ENCODE data around the gene SF3A1. TPM values are rescaled to one million over a fixed set of nuclear protein-coding genes. Genes with fewer than 3 reads are reported as not detected.

The SF3A1 gene
- total RNA-seq, 1 experiment from 2014 or later: 182 TPM

DNA sequence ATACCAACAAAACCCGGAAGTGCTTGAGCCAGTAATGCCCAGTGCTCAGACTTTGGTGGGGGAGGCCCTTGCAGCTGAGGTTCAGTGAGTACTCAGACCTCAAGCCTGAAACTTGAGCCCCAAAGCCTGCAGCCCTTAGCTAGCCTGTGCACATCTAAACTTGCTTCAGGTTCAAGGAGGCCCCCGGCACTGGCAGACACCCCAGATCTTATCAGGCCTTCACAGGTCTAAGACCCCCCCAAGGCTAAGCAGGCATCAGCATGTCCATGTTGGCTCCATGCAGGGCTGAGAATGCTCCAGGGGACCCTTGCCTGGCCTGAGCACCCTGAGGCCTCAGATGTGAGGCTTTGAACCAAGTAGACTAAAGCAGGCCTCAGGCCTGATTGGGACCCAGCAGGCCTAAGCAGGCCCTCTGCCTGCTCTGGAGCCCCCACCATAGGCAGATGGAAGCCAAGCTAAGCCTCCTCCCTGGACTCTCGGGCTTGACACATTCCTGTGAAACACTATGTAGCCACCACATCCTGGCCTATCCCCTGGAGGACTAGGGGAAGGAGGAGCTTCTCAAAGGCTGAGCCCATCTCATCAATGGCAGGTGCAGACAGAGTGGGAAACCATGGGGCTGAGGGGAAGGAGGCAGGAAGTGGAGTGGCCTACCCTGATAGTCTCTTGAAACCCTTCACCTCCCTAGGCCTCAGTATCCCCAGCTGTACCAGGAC lies 66.2 kb downstream of the SF3A1 start:
- CTCF ChIA-PET: interaction anchor here (1.4 to 4.4 kb wide), 5 partner anchors 8 to 183 kb away, joined by 3 to 106 read pairs (median 45); partner anchors contain the start of genes RNF215 and TBC1D10A
- H3K27me3 Mint-ChIP-seq (ENCODE audit: insufficient read depth, unreplicated experiment): no peaks in the 10 kb centered on the region
- Histone ChIP-seq H3K4me3 (ENCODE audit: low read depth, low read length) (no peak overlapping the region), H3K9me3 (no peaks in the 10 kb centered on the region), H3K4me1 (peaks cover 4% of the 10 kb centered on the region), H3K27me3 (replicated peaks; ENCODE audit: control insufficient read depth, insufficient read depth, low read length) (no peaks in the 10 kb centered on the region), H3K36me3 (ENCODE audit: control insufficient read depth, insufficient read depth, low read length) (no peaks in the 10 kb centered on the region)
- POLR2A ChIA-PET: interaction anchor here (1.4 kb wide), 1 partner anchor 36 kb away, joined by 10 read pairs; the partner anchor contains the start of gene TBC1D10A
- H3K36me3 Mint-ChIP-seq (ENCODE audit: insufficient read depth, unreplicated experiment): peaks cover 8% of the 10 kb centered on the region
- BruUV-seq (replicated peaks): no TSS peak
- intact Hi-C loops (cut with micrococcal nuclease; ENCODE audit: unreplicated experiment): no loop called here
- TF ChIP-seq, protein P1, sequence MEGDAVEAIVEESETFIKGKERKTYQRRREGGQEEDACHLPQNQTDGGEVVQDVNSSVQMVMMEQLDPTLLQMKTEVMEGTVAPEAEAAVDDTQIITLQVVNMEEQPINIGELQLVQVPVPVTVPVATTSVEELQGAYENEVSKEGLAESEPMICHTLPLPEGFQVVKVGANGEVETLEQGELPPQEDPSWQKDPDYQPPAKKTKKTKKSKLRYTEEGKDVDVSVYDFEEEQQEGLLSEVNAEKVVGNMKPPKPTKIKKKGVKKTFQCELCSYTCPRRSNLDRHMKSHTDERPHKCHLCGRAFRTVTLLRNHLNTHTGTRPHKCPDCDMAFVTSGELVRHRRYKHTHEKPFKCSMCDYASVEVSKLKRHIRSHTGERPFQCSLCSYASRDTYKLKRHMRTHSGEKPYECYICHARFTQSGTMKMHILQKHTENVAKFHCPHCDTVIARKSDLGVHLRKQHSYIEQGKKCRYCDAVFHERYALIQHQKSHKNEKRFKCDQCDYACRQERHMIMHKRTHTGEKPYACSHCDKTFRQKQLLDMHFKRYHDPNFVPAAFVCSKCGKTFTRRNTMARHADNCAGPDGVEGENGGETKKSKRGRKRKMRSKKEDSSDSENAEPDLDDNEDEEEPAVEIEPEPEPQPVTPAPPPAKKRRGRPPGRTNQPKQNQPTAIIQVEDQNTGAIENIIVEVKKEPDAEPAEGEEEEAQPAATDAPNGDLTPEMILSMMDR (IDR thresholded peaks at IDR 0.05; ENCODE audit: insufficient read depth in 1 of 2, low read depth in 1 of 2, low read length in 1 of 2, severe bottlenecking in 1 of 2, unreplicated experiment in 1 of 2): no peak
- peaks cover 5% of the 10 kb centered on the region for H3K4me1 Mint-ChIP-seq (ENCODE audit: low read depth, unreplicated experiment)
- H3K9me3 Mint-ChIP-seq (ENCODE audit: unreplicated experiment): no peaks in the 10 kb centered on the region
- peak overlapping the region; percentile 81 for H3K4me3 Mint-ChIP-seq (ENCODE audit: unreplicated experiment)
- no peak for DNase-seq
- no peak overlapping the region for H3K27ac Mint-ChIP-seq (ENCODE audit: unreplicated experiment)

DNA sequence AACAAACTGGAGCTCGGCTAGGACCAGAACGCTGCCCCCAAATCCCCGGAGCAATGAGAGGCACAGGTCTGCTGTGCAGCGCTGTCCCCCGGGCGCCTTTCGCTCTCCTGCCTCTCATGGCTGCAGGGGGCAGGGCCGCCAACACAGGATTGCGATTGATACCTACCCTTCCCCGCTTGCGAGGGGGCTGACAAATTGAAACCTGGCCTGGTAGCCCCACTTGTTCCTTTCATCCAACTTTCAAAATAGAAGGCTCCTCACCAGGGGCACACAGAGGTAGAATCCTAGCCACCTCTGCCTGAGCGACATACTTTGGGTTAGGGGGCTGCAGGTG lies 66.7 kb downstream of the SF3A1 start:
- Mint-ChIP-seq H3K36me3 (ENCODE audit: insufficient read depth, unreplicated experiment) (peaks cover 8% of the 10 kb centered on the region), H3K9me3 (ENCODE audit: unreplicated experiment) (no peaks in the 10 kb centered on the region), H3K4me3 (ENCODE audit: unreplicated experiment) (peak overlapping the region; percentile 81), H3K27ac (ENCODE audit: unreplicated experiment) (no peak overlapping the region), H3K27me3 (ENCODE audit: insufficient read depth, unreplicated experiment) (no peaks in the 10 kb centered on the region), H3K4me1 (ENCODE audit: low read depth, unreplicated experiment) (peaks cover 7% of the 10 kb centered on the region)
- POLR2A ChIA-PET: interaction anchor here (1.4 kb wide), 1 partner anchor 37 kb away, joined by 10 read pairs; the partner anchor contains the start of gene TBC1D10A
- Histone ChIP-seq H3K27me3 (replicated peaks; ENCODE audit: control insufficient read depth, insufficient read depth, low read length) (no peaks in the 10 kb centered on the region), H3K36me3 (ENCODE audit: control insufficient read depth, insufficient read depth, low read length) (no peaks in the 10 kb centered on the region), H3K9me3 (no peaks in the 10 kb centered on the region), H3K4me1 (peaks cover 4% of the 10 kb centered on the region), H3K4me3 (ENCODE audit: low read depth, low read length) (peak overlapping the region; percentile 80)
- intact Hi-C loops (cut with micrococcal nuclease; ENCODE audit: unreplicated experiment): loop anchor here (1.0 to 10.0 kb wide), 5 partner anchors 8 to 195 kb away; partner anchors contain the start of gene RNF215
- DNase-seq: no peak
- CTCF ChIA-PET: interaction anchor here (1.4 to 4.4 kb wide), 5 partner anchors 8 to 182 kb away, joined by 3 to 106 read pairs (median 45); partner anchors contain the start of genes RNF215 and TBC1D10A
- no TSS peak for BruUV-seq (replicated peaks)
- TF ChIP-seq, protein P1 (IDR thresholded peaks at IDR 0.05; ENCODE audit: insufficient read depth in 1 of 2, low read depth in 1 of 2, low read length in 1 of 2, severe bottlenecking in 1 of 2, unreplicated experiment in 1 of 2): no peak

DNA sequence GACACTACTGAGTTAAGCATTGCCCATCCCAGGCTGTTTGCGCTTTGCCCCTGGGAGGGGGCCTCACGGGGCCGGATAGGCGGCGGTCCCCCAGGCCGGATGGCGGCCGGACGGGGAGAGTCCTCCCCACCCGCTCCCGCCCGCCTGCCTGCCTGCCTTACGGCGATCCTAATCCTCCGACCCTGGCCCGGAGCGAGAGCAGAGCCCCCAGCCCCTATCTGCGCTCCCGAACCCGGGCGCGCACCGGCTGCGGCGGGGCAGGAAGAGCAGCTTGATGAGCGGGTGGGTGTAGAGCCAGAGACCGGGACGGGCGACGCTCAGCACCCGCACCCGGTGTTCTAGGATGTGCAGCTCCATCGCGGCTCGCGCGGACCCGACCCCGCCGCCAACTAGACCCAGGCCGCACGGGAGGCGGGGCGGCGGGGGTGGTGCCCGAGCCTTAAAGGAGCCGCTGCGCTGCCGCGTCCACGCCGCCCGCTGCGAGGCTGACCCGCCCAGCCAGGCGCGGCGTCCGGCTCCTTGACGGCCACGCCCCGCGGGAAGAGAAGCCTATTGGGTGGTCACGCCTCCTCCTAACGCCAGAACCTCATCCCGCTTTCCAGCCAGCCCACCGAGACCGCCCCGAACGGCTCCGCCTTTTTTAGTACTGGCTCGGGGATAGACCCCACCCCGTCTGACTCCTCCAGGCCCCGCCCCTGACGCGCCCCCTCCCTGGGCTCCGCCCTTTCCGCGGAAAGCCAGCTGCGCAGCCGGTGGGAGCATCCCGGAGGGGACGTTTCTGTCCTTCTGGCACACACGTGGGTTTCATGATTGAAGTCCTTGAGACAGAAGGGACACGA lies 67.3 kb downstream of the SF3A1 start, which contains the start of gene CASTOR1:
Gene CASTOR1, minus strand, starts transcription at position 365 of the 839 bp plus-strand sequence. Its CDS starts 8 bp downstream, at position 357.
- H3K9me3 Mint-ChIP-seq (ENCODE audit: unreplicated experiment): no peaks in the 10 kb centered on the region
- TF ChIP-seq, protein P1 (IDR thresholded peaks at IDR 0.05; ENCODE audit: insufficient read depth in 1 of 2, low read depth in 1 of 2, low read length in 1 of 2, severe bottlenecking in 1 of 2, unreplicated experiment in 1 of 2): no peak
- H3K4me1 Mint-ChIP-seq (ENCODE audit: low read depth, unreplicated experiment): peaks cover 11% of the 10 kb centered on the region
- H3K4me3 ChIP-seq (ENCODE audit: low read depth, low read length): peak within 1 kb of the TSS; percentile 80
- peak within 1 kb of the TSS; percentile 81 for H3K4me3 Mint-ChIP-seq (ENCODE audit: unreplicated experiment)
- no peaks in the 10 kb centered on the region for H3K27me3 Mint-ChIP-seq (ENCODE audit: insufficient read depth, unreplicated experiment)
- ChIA-PET CTCF (interaction anchor here (0.6 to 4.4 kb wide), 11 partner anchors 9 to 182 kb away, joined by 3 to 106 read pairs (median 7); partner anchors contain the start of genes RNF215, SEC14L2 and TBC1D10A), POLR2A (interaction anchor here (0.7 to 1.4 kb wide), 4 partner anchors 9 to 67 kb away, joined by 3 to 10 read pairs (median 4); partner anchors contain the start of genes CCDC157, SF3A1 and TBC1D10A)
- H3K4me1 ChIP-seq: peaks cover 4% of the 10 kb centered on the region
- peak within 1 kb of the TSS; percentile 77 for H3K27ac Mint-ChIP-seq (ENCODE audit: unreplicated experiment)
- no TSS peak for BruUV-seq (replicated peaks)
- H3K36me3 Mint-ChIP-seq (ENCODE audit: insufficient read depth, unreplicated experiment): peaks cover 5% of the 10 kb centered on the region
- DNase-seq: peak; percentile 98
- H3K9me3 ChIP-seq: no peaks in the 10 kb centered on the region
- H3K27me3 ChIP-seq (replicated peaks; ENCODE audit: control insufficient read depth, insufficient read depth, low read length): no peaks in the 10 kb centered on the region
- intact Hi-C loops (cut with micrococcal nuclease; ENCODE audit: unreplicated experiment): loop anchor here (1.0 to 10.0 kb wide), 5 partner anchors 9 to 195 kb away; partner anchors contain the start of gene RNF215
- H3K36me3 ChIP-seq (ENCODE audit: control insufficient read depth, insufficient read depth, low read length): no peaks in the 10 kb centered on the region

Data from Caco-2 (cell line).